HG03095 (cell line): ENCODE data around the gene MOB3B.
A peak's percentile ranks its signal among the peaks of the same experiment; 100 is the strongest.

ENCODE experiments used
- ATAC-seq: cut with Tn5 transposase; IDR thresholded peaks from one replicate; pipeline ENCODE4 v1.9.1; 2021; ENCODE audit warnings: moderate library complexity; ENCODE audit not compliant: unreplicated experiment

Gene MOB3B

DNA sequence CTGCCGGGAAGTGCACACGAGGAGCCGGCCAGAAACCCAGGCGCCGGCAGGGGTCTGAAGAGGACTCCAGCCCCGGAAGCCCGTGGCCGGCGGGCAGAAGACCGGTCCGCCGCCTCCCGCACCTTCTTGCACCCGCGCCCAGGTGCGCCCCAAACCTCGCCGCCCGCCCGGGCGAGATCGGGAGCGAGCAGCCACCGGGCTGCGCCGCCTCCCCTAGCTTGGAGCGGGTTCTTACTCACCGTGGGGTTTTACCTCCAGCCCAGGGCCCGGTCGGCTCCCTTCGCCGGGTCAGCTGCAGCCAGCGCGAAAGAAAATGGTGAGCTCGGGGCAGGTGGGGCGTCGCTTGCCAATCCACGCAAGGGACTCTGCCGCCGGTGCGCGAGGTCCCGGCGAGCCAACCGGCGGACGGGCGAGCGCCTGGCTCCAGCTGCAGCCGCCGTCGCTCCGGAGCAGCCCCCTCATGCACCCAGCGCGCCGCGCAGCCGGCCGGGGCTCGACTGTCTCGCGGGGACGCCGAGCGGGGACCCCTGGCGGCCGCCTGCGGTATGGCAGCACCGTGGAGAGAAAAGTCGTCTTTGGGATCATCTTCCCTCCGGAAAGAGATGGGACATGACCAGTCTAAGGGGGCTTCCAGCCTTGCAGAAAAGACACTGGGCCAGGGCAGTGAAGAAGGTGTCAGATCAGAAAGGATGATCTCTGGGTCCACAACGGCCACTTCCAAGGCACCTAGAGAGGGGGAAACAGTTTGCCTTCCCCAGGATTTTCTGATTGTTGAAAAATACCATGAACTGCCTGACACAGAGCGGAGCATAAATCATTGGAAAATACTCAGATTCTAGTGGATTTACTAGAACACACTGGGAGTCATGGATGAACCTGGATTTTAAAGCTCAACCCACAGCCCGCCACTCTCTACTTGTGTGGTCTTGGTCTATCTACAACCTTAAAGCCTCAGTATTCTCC is at the start of gene MOB3B:
Gene MOB3B (minus strand): TSS at position 499 of the 963 bp plus-strand sequence. CDS start 74,264 bp downstream, outside the sequence.
- ATAC-seq = peak; percentile 68

DNA sequence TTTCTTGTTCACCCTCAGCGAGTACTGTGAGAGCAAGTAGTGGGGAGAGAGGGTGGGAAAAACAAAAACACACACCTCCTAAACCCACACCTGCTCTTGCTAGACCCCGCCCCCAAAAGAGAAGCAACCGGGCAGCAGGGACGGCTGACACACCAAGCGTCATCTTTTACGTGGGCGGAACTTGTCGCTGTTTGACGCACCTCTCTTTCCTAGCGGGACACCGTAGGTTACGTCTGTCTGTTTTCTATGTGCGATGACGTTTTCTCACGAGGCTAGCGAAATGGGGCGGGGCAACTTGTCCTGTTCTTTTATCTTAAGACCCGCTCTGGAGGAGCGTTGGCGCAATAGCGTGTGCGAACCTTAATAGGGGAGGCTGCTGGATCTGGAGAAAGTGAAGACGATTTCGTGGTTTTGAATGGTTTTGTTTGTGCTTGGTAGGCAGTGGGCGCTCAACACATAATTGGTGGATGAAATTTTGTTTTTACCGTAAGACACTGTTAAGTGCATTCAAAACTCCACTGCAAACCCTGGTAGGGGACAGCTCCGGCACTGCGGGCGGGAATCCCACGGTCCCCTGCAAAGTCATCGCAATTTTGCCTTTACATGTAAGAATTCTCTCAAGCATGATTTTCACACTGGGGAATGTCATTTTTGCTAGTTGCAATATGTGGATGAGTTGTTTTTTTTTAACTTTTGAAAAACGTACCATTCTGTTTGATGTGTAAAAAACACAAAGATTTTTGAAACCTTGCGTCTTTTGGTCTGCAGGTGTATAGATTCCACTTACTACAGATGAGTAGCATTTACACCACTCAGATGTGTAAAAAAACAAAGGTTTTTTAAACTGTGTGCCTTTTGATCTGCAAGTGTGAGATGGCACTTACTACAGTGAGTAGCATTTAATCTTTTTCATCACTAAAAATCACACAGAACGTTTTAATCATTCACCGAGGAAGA is 44.3 kb upstream of the MOB3B start:
- ATAC-seq = peak; percentile 82

DNA sequence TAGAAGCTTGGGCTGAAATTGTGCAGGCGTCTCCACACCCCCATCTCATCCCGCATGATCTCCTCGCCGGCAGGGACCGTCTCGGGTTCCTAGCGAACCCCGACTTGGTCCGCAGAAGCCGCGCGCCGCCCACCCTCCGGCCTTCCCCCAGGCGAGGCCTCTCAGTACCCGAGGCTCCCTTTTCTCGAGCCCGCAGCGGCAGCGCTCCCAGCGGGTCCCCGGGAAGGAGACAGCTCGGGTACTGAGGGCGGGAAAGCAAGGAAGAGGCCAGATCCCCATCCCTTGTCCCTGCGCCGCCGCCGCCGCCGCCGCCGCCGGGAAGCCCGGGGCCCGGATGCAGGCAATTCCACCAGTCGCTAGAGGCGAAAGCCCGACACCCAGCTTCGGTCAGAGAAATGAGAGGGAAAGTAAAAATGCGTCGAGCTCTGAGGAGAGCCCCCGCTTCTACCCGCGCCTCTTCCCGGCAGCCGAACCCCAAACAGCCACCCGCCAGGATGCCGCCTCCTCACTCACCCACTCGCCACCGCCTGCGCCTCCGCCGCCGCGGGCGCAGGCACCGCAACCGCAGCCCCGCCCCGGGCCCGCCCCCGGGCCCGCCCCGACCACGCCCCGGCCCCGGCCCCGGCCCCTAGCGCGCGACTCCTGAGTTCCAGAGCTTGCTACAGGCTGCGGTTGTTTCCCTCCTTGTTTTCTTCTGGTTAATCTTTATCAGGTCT is 43.5 kb upstream of the MOB3B start, which contains the start of gene C9orf72:
Gene C9orf72 (minus strand): TSS at position 564 of the 716 bp plus-strand sequence. CDS start 6,361 bp downstream, outside the sequence.
- peak; percentile 65 for ATAC-seq

DNA sequence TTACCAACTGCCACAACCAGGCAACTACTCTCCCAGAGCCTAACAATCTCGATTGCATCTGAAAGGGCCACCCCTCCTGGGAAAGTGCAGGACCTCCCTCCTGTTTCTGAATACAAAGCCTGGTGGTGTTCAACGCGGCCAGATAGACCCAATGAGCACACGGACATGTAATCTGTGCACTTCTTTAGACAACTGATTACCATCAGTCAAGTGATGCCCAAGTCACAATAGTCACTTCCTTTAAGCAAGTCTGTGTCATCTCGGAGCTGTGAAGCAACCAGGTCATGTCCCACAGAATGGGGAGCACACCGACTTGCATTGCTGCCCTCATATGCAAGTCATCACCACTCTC is 42.9 kb upstream of the MOB3B start:
- peak; percentile 35 for ATAC-seq

DNA sequence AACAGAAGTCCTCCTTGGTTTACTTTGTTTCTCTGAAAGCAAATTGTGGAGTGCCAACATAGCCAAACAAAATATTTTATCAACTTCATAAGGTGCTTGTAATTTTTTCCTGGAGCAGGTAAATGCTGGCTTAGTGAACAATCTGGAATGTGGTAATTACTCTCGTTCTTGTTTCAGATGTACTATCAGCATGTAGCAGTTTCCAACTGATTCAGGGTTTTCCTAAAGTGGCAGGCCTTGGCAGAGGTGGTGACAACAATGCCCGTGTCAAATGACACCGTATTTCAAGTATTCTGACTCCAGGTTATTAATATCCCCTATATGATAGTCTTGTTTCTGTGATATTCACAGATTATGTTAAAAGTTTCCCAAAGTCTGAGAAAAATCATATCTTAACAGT is 42.4 kb upstream of the MOB3B start:
- no peak for ATAC-seq

DNA sequence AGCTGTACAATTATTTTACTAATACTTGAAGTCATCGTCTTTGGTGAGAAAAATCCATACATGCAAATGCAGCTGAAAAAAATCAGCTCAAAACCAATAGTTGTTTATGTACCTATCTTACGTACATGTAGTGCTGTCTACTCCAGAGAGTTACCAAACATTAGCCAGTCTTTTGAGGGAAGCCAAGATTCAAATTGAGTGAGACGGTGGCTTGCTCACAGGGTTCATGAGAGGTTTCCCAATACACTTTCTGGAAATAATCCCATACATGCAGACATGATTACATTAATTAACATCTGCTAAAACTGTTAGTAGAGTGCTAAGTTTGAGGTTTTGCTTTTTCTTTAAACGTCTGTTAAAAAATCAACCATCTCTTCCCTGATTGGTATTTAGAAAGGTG is 41.4 kb upstream of the MOB3B start:
- no peak for ATAC-seq

DNA sequence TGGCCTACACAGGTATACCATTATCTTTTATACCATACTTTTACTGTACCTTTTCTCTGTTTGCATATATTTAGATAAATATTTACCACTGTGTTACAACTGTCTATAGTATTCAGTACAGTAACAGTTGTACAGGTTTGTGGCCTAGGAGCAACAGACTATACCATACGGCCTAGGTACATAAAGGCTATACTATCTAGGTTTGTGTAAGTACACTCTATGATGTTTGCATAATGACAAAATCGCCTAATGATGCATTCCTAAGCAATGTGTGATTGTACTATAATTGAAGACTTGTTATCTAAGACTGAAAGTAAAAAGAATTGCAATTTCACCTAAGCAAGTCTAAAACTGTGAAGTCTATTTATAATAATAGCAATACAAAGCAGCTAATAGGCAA is 39.8 kb upstream of the MOB3B start:
- ATAC-seq = no peak

DNA sequence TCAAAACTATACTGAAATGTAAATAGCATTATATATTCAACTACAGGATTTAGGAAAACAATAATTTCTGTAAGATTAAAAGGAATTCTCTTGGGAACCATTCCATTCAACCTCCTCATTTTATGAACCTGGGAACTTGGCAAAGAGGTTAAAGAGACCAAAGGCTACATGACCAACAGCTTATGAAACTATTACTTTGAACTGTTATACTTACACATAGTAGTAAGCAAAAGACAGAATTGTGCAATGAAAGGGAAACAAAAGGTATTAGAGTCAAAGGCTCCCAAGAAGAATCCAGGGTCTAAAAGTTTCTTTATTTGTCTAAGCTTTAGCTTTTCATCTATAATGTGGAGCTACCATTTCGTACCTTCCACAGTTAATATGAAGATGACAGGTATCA is 36.5 kb upstream of the MOB3B start:
- ATAC-seq = no peak

DNA sequence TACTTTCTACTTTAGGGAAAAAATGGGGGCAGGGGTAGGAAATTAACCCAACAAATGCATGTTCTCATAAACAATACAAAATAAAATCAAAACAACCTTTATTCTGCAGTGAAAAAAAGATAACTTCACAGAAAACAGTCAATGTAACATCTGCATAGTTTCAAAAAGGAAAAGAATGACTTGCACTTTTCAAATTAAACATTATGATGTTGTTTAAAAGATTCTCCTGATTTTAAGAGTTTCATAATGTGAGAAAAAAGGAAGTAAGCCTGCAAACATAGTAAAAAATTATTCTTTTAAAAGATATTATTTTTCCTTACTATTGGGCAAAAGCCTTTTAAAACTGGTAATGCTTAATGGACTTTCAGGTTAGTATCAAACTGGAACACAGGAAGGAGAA is 36.1 kb upstream of the MOB3B start:
- ATAC-seq = no peak

DNA sequence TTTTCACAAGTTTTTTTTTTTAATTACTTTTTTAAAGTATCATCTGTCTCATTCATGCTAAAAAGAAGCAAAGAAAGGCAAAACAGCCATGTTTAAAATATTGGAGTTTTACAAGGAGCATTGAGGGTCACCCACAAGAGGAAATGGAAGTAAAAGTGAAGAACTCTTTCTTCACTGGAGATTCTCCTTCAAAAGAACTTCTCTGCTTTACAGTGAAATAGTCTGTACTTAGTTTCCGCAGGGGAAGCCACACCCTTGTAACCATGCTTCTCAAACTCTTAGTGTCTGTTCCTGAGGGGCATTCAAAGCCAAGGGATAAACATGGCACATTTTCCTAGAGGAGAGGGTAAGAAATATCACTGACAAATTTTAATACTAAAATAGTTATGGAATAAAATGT is 35.1 kb upstream of the MOB3B start:
- no peak for ATAC-seq

DNA sequence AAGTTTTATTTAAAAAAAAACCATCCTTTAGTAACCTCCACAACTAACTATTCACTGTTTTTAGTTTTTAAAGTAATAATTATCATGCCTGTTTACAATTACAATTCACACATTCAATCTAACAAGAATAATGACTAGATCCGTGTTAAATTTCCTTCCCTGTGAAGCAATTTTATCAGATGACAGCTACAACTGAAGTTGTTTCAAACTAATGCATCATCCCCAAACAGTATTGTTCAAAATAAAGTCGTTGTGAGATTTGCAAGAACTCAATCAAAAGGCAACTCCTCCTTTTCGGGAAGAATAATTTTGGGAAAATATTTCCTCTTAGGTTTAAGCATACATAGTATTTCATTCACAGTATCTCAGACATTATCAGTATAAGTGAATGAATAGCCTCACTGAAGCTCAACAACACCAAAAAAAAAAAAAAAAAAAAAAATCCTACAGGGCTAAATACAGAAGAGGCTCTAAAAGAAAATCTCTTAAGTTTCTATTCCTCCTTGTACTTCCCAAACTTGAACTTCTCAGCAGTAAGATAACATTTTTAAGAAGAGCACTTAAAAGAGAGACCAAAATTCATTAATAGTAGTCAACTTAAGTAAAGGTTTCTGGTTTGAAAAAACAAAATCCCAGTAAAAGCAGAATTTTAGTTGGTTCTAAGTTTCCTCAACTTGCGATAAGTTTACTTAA is 34.3 kb upstream of the MOB3B start:
- no peak for ATAC-seq

DNA sequence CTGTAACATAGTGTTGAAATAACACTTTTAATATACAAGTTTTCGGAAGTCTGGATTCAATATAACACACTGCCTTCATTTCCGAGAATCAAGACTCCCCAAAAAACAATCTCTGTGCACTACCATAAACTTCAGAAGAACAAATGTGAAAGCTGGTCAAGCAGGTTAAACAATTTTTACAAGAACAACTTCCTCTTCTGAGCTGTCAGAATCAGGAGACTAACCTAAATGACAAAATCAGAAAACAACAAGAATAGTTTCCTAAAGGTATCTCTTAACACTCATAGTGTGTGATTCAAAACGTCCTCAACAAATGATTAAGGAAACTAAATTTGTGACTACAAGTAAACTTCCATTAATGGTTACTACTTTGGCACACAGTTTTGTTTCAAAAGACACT is 32.1 kb upstream of the MOB3B start:
- peak; percentile 47 for ATAC-seq

DNA sequence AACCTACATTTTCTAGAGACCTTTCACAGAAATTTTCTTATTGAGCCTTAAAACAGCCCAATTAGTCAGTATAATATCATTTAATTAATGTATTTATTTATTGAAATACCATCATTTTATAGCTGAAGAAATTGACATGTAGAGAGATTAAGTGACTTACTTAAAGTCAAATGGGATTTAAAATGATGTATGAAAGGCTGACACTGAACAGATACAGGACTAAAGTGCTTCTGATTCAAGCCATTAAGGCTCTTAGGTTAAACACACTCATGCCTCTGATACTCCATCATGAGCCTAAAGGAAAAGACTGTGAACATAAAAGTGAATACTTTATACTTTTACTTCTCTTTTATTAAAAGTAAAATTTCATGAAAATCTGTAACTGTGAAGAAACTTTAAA is 30.8 kb upstream of the MOB3B start:
- no peak for ATAC-seq

DNA sequence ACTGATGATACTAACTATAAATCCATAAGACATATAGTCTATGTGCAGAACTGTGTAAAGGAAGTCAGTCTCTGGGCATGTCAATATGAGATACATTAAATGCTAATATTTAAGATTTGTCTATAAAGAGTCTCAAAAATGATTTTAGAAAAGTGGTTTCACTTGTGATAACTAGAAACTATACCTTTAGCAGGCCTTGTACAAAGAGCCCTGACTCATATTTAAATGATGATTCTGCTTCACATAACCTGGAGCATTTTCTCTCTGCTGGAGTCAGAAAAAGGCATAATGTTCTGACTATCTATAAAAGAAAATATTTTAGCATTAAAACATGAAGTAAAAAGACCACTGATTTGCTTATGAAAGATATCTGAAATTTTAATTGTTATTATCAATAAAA is 28.7 kb upstream of the MOB3B start:
- no peak for ATAC-seq

DNA sequence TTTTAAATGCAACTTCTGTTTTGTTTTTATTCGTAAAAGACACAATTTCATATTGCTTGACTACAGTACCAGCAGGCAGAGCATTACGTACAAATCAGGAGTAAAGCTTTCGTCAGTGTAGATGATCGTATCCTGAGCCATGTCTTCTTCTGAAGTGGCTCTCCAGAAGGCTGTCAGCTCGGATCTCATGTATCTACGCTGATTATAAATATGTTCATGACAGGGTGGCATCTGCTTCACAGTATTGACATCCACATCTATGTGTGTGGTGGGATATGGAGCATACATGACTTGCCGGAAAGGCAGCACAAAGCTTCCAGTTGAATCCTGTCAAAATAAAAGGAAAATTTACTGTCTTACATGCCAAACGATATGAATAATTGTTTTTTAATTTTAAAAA is 26.9 kb upstream of the MOB3B start:
- no peak for ATAC-seq

DNA sequence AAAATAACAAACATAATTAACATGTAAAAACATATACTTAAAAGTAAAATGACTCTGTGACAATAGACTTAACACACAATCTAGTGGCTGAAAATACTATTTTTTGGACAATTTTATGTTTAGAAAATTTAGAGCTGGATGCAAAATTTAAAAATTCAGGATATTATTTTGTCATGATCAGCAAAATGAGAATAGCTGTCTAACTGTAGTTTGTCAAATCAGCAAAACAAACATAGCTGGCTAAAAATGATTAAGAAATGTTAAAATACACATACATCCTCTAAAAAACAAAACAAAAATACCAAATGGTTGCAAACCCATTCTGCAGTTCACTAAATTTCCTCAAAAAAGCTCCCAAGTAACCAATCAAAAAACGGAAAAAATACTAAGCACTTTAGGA is 25.1 kb upstream of the MOB3B start:
- no peak for ATAC-seq

DNA sequence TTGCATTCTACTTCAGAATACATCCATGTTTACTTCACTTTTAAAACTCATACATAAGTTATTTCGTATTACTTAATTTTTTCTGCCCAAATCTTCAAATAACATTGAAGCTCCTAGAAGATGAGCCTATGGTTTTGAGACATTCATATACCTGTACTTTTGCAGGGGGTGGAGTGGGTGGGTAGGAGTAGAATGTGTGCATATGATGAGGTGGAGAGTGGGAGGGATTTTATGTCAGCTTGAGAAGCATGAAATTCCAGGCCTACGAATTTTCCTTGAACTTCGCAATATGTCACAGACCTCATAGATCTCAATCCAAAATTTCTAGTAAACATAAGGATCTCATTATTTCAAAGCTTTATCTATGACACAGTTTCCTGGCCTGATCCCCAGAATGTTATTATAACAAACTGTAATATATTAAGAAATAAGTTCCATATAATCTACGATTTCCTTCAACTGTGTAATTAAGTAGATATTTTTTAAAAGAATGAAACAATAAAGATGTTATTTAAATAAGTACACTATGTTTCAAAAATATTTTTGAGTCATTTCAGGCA is 19.7 kb upstream of the MOB3B start:
- no peak for ATAC-seq

DNA sequence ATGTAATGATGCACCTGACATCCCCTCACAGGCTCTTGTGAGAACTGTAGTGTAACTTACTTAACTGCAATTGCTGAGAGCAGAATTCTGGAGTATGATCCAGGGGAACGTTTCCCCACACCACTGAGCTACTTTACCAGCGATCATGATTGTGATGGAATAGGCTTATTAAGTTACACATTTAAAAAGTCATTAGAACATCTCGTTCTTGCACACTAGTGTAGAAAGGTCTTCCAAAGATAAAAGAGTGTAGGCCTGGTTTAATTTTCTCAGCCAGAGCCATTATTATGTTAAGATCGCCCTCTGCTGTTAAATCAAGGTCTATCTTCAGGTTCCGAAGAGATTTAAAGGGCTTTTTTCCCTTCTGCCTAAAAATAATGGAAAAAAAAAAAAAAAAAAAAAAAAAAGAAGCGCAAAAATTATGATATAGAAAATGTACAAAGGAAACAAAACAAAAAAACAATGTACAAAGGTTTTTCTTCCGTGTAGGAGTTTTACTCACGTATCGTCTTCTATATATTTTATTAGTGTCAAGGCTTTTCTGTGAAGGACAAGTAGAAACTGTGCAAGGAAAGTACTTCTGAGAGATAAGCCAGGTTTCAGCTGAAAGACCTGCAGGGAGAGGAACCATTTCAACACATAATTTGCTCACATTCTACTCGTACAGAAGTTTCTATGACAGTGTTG is 18.6 kb upstream of the MOB3B start:
- ATAC-seq = no peak

DNA sequence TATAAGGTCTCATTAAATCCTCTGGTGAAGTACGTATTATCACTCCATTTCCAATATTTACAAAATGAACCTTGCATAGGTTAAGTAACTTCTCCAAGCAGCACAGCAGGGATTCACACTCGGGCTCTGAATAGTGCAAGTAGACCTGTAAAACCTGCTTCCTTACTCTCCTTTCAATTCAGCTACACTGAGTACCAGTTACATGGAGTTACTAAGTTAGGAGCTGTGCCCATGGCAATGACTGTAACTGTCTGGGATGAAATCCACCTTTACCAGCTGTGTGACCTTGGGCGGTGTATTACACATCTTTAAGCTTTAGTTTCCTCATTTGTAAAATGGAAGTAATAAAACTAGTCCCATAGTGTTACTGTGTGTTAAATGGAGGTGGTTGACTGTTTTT is 15.9 kb upstream of the MOB3B start:
- no peak for ATAC-seq
